Occipital lobe (tissue), 2 donors: Measurements from ENCODE around the gene ANTXR1. TPM values are rescaled to one million over a fixed set of nuclear protein-coding genes. Genes with fewer than 3 reads are reported as not detected.

Experiments used
- small RNA-seq: library from RNA; depleted of rRNA; stranded (forward); fragments of <200 nt; gene quantifications from one replicate; pipeline ENCODE3, GENCODE V24; 2014
- total RNA-seq: library from RNA; depleted of rRNA; stranded (reverse); fragments of >200 nt; gene quantifications from one replicate; pipeline ENCODE4 v1.2.3, GENCODE V29; 2014

Gene ANTXR1
- total RNA-seq, 1 donor from 2014 or later, result 9.8 TPM

Small RNAs within 50 kb of the gene (small RNA-seq; reads per million reads assigned to genes)
- 0.20 reads per million for gene MIR3126
- not detected for gene RNA5SP96
- gene RNU6-1216P, result not detected

Other genes with a start within 250 kb of the ANTXR1 start
- gene BMP10, start 141.8 kb upstream of the ANTXR1 start, total RNA-seq, result not detected
- gene GKN2, start 60.3 kb upstream of the ANTXR1 start, total RNA-seq, result not detected
- gene GKN1, start 38.5 kb upstream of the ANTXR1 start, total RNA-seq, result not detected